HG03565 (cell line): Measurements from ENCODE around the gene RAD52.

Experiments
- ATAC-seq: cut with Tn5 transposase; IDR thresholded peaks from one replicate; pipeline ENCODE4 v1.9.1; 2021; ENCODE audit warnings: mild to moderate bottlenecking, moderate library complexity; ENCODE audit not compliant: unreplicated experiment

Gene RAD52

DNA sequence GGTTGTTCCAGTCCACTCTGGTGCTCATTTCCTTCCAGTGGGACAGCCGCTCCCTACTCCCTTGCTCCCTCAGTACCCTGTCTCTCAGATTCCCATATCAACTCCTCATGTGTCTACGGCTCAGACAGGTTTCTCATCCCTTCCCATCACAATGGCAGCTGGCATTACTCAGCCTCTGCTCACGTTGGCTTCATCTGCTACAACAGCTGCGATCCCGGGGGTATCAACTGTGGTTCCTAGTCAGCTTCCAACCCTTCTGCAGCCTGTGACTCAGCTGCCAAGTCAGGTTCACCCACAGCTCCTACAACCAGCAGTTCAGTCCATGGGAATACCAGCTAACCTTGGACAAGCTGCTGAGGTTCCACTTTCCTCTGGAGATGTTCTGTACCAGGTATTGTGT, 69.9 kb downstream of the RAD52 start:
- no peak for ATAC-seq

DNA sequence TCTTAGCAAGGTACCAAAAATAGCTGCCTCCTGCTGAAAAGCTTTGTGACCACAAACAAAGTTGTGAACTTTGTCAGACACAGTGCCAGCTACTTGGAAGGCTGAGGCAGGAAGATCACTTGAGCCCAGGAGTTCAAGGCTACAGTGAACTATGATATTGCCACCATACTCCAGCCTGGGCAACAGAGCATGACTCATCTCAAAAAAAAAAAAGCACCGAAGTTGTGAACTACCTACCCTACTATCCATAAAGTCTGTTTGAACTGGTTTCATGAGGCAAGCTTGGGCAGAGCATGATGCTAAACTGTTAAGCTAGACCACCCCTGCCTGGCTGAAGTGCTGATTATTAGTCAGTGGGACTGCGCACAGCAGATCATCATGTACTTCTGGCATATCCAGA, 75.5 kb downstream of the RAD52 start:
- no peak for ATAC-seq

DNA sequence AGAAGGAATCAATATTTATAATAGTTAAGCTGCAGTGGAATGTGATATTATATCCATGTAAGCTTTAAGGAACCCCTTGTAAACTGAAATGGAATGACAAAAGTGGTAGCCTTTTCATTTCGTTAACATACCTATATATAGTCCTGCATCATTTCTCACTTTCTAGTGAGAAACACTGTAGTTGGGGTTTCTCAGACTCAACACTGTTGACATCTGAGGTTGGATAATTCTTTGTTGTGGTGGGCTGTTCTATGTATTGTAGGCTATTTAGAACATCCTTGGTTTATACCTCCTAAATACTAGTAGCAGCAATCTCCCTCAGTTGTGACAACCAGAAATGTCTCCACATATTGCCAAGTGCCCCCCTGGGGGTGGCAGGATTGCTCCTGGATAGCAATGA, 79.1 kb downstream of the RAD52 start:
- ATAC-seq = no peak

DNA sequence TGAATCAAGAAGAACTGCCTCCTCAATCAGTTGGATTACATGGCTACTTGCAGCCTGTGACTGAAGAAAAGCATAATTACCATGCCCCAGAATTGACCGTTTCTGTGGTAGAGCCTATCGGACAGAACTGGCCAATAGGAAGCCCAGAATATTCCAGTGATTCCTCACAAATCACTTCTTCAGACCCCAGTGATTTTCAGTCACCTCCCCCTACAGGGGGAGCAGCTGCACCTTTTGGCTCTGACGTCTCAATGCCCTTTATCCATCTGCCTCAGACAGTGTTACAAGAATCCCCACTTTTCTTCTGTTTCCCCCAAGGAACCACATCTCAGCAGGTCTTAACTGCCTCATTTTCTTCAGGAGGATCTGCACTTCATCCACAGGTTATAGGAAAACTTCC, 80.8 kb downstream of the RAD52 start:
- ATAC-seq = no peak

DNA sequence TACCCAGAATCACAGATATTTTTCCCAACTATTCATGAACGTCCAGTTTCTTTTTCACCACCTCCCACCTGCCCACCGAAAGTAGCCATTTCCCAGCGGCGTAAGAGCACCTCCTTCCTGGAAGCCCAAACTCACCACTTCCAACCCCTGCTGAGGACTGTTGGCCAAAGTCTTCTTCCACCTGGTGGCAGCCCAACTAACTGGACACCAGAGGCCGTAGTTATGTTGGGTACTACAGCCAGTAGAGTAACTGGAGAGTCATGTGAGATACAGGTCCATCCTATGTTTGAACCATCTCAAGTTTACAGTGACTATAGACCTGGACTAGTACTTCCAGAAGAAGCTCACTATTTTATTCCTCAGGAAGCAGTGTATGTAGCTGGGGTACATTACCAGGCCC, 81.6 kb downstream of the RAD52 start:
- no peak for ATAC-seq

DNA sequence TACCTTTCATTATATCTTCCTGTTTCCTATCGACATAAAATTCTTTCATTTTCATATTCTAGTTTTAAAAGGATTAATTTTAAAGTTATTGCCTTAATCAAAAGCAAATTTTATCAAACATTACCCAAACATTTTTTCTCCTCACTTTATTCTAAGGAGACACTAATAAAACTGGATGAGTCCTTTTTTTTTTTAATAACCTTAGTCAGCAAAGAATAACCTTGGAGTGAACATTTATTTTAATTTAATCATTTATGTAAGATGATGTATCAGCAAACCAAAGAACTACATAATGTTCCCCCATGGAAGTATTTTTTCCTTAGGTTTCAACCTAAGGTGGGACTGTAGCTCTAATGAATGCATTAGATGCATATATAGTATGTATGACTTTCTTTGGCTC, 83.9 kb downstream of the RAD52 start:
- ATAC-seq = no peak

DNA sequence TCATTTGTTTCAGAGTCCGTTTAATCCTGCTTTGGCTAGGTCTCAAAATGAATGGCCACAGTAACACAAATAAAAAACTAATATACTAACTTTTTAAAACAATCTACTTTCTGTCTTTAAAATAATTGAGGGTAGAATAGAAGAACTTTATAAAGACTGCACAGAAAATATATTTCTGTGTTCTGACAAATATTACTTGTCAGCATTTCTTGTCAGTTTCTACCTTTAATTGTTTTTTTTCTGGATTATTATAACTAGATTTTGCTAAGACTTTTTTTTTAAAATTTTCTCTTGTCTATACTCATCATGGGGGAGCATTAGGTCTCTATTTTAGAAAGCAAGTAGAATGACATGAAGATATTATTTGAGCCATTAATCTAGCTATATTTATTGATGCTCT, 86.2 kb downstream of the RAD52 start:
- no peak for ATAC-seq

DNA sequence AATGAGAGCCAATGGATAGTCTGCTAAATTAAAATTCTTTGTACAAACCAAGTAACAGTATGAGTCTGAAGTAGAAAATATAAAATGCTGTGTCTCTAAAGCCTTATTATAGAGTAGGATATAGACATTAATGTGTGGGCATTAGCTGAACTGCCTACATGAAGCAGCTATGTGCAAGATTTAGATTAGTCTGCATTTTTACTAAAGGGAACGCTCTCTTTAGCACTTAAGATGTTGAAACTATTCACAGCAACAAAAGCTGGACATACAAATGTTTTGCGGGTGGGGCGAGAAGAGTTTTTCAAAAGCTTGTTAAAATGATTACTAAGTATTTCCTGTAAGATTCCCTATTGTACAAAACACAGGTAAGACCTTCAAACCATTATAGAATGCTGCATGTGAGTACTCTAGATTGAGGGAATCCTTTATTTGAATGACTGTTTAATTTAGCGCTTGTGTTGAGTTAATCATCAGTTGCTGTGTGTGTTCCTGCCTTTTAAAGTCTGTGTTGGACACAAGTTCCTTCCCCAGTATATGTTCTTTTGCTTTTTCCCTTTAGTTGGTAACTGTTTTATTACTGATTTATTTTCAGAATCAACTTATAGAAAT, 87.1 kb downstream of the RAD52 start:
- ATAC-seq = no peak
